K562 (cell line): ENCODE measurements around the gene TBCC. TPM values are rescaled to one million over a fixed set of nuclear protein-coding genes. Genes with fewer than 3 reads are reported as not detected.

Experiments
- ETV6 ChIP-seq, 3 experiments: fragments of 150-350 bp in 1 of 3; sonication (generic) in 1 of 3; formaldehyde crosslinking in 1 of 3; IDR thresholded peaks; 2 replicates each; pipeline versions ENCODE4 v1.6.1 to v1.8.0; 2014 to 2022; ENCODE audit warnings: borderline replicate concordance in 2 of 3, low read depth in 2 of 3, antibody characterized with exemption in 1 of 3, low read length in 1 of 3, mild to moderate bottlenecking in 1 of 3, missing genetic modification reagents in 1 of 3
- IFI16 ChIP-seq: fragments of 250-450 bp; sonication (Bioruptor Pico); IDR thresholded peaks from 2 replicates; pipeline ENCODE4 v2.1.2; 2022; ENCODE audit warnings: mild to moderate bottlenecking, inconsistent platforms
- ILK ChIP-seq: fragments of 450-650 bp; IDR thresholded peaks from 2 replicates; pipeline ENCODE4 v1.6.1; 2016; ENCODE audit warnings: missing genetic modification characterization, low read depth, mild to moderate bottlenecking, missing compliant biosample characterization, moderate library complexity, borderline replicate concordance
- MAFK ChIP-seq: IDR thresholded peaks from 2 replicates; pipeline ENCODE4 v1.6.1; 2011; ENCODE audit warnings: low read length, improper control_type of control experiment
- PPARD ChIP-seq: fragments of 250-450 bp; sonication (Bioruptor Pico); IDR thresholded peaks from 2 replicates; pipeline ENCODE4 v1.8.0; 2022; ENCODE audit warnings: inconsistent platforms, mild to moderate bottlenecking, moderate library complexity
- TBP ChIP-seq: optimal IDR thresholded peaks from 2 replicates; pipeline ENCODE3; 2011; ENCODE audit warnings: low read depth, low read length, improper control_type of control experiment
- UBTF ChIP-seq, 2 experiments: IDR thresholded peaks; 2 replicates each; pipeline ENCODE4 v1.6.1; 2012; ENCODE audit warnings: improper control_type of control experiment in 2 of 2, low read depth in 2 of 2, low read length in 2 of 2, borderline replicate concordance in 1 of 2
- ZNF395 ChIP-seq: fragments of 200-800 bp; sonication (Bioruptor generic); IDR thresholded peaks from 2 replicates; pipeline ENCODE4 v1.6.1; 2017; ENCODE audit warnings: missing genetic modification characterization, missing compliant biosample characterization
- ZNF695 ChIP-seq: fragments of 450-650 bp; formaldehyde crosslinking; IDR thresholded peaks from 2 replicates; pipeline ENCODE4 v1.4.0; 2020; ENCODE audit warnings: mild to moderate bottlenecking, moderate library complexity
- polyA plus RNA-seq, 8 experiments: library from polyadenylated mRNA; depleted of rRNA in 4 of 8; stranded (reverse) in 5 of 8; unstranded in 3 of 8; fragments of >200 nt; fragmentation: Nextera tagmentation in 2 of 8; fragmentation: Illumina TruSeq in 1 of 8; extraction: Ambion mirVana in 2 of 8; extraction: Trizol in 1 of 8; gene quantifications; 2 replicates each; pipeline versions ENCODE4 v1.2.1 to v1.2.3, GENCODE V29; 2011 to 2014; ENCODE audit warnings: inconsistent platforms in 1 of 8, missing spikeins in 1 of 8
- total RNA-seq, 7 experiments: library from RNA; depleted of rRNA in 6 of 7; stranded (reverse); fragments of >200 nt in 6 of 7; fragmentation: Illumina TruSeq in 2 of 7; extraction: Trizol in 2 of 7; gene quantifications; 2 replicates each; pipeline versions ENCODE4 v1.2.1 to v1.2.3, GENCODE V29; 2011 to 2021; ENCODE audit warnings: low replicate concordance in 1 of 7
- TF ChIP-seq, protein P1 (sequence below), 3 experiments: fragments of 200-800 bp in 1 of 3; sonication (Bioruptor generic) in 1 of 3; sonication (generic) in 1 of 3; formaldehyde crosslinking in 1 of 3; IDR thresholded peaks; 2 replicates each; pipeline versions ENCODE4 v1.6.1 to v1.8.0; 2016 to 2022; ENCODE audit warnings: mild to moderate bottlenecking in 2 of 3, missing compliant biosample characterization in 2 of 3, missing genetic modification characterization in 2 of 3, missing genetic modification reagents in 1 of 3
- TF ChIP-seq, protein P2 (sequence below): sonication (generic); formaldehyde crosslinking; IDR thresholded peaks from 2 replicates; pipeline ENCODE4 v1.8.0; 2022; ENCODE audit warnings: missing genetic modification reagents, mild to moderate bottlenecking, moderate library complexity, borderline replicate concordance
- TF ChIP-seq, protein P3 (sequence below): fragments of 250-450 bp; sonication (Bioruptor Pico); IDR thresholded peaks from 2 replicates; pipeline ENCODE4 v1.4.0; 2020

Gene TBCC
- total and polyA plus RNA-seq, 9 of the 15 experiments (the other 6 are each of a cell fraction or from before 2014, with no cell fraction given), result 2.8 to 34.1 (median 23.3) TPM

DNA sequence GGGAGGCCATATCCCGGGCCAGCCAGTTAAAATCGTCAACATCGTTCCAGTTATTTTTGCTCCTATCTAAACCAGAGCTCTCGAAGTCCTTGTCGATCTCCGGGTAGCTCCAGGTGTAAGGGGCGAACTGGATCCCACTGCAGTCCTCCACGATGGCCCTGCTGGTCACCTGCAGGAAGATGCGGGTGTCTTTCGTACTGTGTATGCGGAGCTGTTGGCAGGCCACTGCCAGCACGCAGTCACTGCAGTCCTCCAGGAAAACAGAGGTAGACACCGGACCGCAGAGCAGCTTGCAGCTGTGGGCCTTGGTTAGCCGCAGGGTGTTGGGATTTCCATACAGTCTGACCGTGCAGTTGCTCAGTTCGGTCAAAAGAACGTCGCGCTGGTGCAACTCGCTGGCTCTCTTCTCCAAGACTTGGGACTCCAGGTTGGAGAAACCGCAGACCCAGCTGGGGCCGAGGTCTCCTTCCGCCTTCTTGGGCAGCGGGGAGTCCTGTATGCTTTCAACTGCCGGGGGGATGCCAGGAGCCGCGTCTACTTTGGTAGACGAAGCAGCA lies 742 bp downstream of the TBCC start (continued):
- TF ChIP-seq UBTF (IDR thresholded peaks at IDR 0.05; ENCODE audit: borderline replicate concordance in 1 of 2, low read depth in 2 of 2, low read length in 2 of 2), result peak in 1 of 2 experiments; percentile 80; a peak in 3 of 4 replicates
- no peak for TF ChIP-seq ETV6 (IDR thresholded peaks at IDR 0.05; ENCODE audit: borderline replicate concordance in 1 of 2, low read depth in 2 of 2, low read length in 1 of 2)
- TF ChIP-seq ETV6 (CRISPR knock-in tag; IDR thresholded peaks at IDR 0.05; ENCODE audit: borderline replicate concordance), result no peak; the same call in 1 of the 2 replicates
- TF ChIP-seq ZNF395 (CRISPR knock-in tag), result 0 out of 2 replicates have a peak, but pooled peaks have one; percentile 42
- TF ChIP-seq, protein P1, sequence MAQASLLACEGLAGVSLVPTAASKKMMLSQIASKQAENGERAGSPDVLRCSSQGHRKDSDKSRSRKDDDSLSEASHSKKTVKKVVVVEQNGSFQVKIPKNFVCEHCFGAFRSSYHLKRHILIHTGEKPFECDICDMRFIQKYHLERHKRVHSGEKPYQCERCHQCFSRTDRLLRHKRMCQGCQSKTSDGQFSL (CRISPR knock-in tag; IDR thresholded peaks at IDR 0.05), result no peak
- TF ChIP-seq, protein P1 (tag; IDR thresholded peaks at IDR 0.05), result 0 out of 4 replicates have a peak, but pooled peaks of 1 of the 2 experiments have one; percentile 42
- TF ChIP-seq PPARD, result peak; percentile 31; the same call in 1 of the 2 replicates
- no peak for TF ChIP-seq MAFK
- TF ChIP-seq, protein P2, sequence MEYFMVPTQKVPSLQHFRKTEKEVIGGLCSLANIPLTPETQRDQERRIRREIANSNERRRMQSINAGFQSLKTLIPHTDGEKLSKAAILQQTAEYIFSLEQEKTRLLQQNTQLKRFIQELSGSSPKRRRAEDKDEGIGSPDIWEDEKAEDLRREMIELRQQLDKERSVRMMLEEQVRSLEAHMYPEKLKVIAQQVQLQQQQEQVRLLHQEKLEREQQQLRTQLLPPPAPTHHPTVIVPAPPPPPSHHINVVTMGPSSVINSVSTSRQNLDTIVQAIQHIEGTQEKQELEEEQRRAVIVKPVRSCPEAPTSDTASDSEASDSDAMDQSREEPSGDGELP (CRISPR knock-in tag), result peak; percentile 90
- peak; percentile 64; the same call in 1 of the 2 replicates for TF ChIP-seq IFI16 (CRISPR knock-in tag)
- peak; percentile 70; the same call in 1 of the 2 replicates for TF ChIP-seq ZNF695 (CRISPR knock-in tag)
- TF ChIP-seq, protein P3, sequence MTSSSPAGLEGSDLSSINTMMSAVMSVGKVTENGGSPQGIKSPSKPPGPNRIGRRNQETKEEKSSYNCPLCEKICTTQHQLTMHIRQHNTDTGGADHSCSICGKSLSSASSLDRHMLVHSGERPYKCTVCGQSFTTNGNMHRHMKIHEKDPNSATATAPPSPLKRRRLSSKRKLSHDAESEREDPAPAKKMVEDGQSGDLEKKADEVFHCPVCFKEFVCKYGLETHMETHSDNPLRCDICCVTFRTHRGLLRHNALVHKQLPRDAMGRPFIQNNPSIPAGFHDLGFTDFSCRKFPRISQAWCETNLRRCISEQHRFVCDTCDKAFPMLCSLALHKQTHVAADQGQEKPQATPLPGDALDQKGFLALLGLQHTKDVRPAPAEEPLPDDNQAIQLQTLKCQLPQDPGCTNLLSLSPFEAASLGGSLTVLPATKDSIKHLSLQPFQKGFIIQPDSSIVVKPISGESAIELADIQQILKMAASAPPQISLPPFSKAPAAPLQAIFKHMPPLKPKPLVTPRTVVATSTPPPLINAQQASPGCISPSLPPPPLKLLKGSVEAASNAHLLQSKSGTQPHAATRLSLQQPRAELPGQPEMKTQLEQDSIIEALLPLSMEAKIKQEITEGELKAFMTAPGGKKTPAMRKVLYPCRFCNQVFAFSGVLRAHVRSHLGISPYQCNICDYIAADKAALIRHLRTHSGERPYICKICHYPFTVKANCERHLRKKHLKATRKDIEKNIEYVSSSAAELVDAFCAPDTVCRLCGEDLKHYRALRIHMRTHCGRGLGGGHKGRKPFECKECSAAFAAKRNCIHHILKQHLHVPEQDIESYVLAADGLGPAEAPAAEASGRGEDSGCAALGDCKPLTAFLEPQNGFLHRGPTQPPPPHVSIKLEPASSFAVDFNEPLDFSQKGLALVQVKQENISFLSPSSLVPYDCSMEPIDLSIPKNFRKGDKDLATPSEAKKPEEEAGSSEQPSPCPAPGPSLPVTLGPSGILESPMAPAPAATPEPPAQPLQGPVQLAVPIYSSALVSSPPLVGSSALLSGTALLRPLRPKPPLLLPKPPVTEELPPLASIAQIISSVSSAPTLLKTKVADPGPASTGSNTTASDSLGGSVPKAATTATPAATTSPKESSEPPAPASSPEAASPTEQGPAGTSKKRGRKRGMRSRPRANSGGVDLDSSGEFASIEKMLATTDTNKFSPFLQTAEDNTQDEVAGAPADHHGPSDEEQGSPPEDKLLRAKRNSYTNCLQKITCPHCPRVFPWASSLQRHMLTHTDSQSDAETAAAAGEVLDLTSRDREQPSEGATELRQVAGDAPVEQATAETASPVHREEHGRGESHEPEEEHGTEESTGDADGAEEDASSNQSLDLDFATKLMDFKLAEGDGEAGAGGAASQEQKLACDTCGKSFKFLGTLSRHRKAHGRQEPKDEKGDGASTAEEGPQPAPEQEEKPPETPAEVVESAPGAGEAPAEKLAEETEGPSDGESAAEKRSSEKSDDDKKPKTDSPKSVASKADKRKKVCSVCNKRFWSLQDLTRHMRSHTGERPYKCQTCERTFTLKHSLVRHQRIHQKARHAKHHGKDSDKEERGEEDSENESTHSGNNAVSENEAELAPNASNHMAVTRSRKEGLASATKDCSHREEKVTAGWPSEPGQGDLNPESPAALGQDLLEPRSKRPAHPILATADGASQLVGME (CRISPR knock-in tag), result peak; percentile 59; the same call in 1 of the 2 replicates
- no peak for TF ChIP-seq ILK
- TF ChIP-seq TBP, result no peak
